ENCODE results near the gene EIF4E3. TPM values are rescaled to one million over a fixed set of nuclear protein-coding genes. Genes with fewer than 3 reads are reported as not detected.

The EIF4E3 gene
- total and polyA plus RNA-seq, 2 of the 13 experiments (the other 11 are each of a cell fraction or from before 2014, with no cell fraction given): 0.07 to 0.15 TPM

DNA sequence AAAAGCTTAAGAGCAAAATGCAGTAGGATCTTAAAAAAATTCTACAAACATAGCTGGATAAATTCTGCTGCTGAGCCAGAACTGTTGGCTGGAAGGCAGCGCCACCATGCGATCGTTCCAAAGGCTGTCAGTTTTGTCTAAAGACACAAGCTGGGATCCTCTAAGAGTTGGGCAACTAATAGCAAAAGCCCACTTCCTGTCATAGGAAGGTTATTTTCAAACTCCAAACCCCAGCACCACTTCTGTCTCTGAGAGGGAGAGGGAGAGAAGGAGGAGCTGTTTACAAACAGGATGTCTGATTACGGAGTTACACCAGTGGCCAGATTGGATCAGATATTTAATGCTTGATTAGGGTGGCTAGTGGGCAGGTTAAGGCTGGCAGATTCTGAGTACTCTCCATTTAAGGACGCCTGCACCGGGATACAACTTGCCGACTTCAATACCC is 44.0 kb downstream of the EIF4E3 start:
- ChIA-PET CTCF (ENCODE audit: low intra/inter-chr PET ratio, low total read pairs) (interaction anchor here (1.0 kb wide), 1 partner anchor 1617 kb away, joined by 3 read pairs; no protein-coding TSS in a partner anchor), POLR2A (no interaction called here)
- Histone ChIP-seq H3K27ac (ENCODE audit: extremely low read length, insufficient read depth, low read length) (no peak overlapping the region), H3K36me3 (replicated peaks in 1 of 2; ENCODE audit: control insufficient read depth in 1 of 2, insufficient read depth in 2 of 2, low read length in 2 of 2) (no peaks in the 10 kb centered on the region), H3K9ac (ENCODE audit: insufficient read depth, low read depth, low read length) (no peak overlapping the region), H3K27me3 (ENCODE audit: control insufficient read depth in 1 of 2, insufficient read depth in 2 of 2, low read length in 2 of 2) (peaks cover 0 to 13% of the 10 kb centered on the region in 2 experiments; a peak in 2 of 5 replicates), H3K9me3 (ENCODE audit: low read length) (no peaks in the 10 kb centered on the region), H3K4me1 (ENCODE audit: insufficient read depth, low read length) (no peaks in the 10 kb centered on the region), H3K79me2 (ENCODE audit: insufficient read depth, low read length) (no peaks in the 10 kb centered on the region), H3K4me2 (ENCODE audit: low read depth, low read length) (no peak overlapping the region), H2AFZ (ENCODE audit: low read length) (no peak overlapping the region), H4K20me1 (ENCODE audit: insufficient read depth, low read length) (no peaks in the 10 kb centered on the region), H3K4me3 (replicated peaks in 1 of 3; ENCODE audit: insufficient read depth in 1 of 3, low read depth in 2 of 3, low read length in 3 of 3) (no peak overlapping the region)
- FAIRE-seq: peak; percentile 81
- peak; percentile 89 for ATAC-seq
- in situ Hi-C loops (cut with HindIII; ENCODE audit: extremely low pct_ligation_motif_present, low pct_unique_long_range_greater_than_20kb): no loop called here
- DNase-seq (ENCODE audit: low spot score): peak; percentile 39
- WGBS (ENCODE audit: low lambda C conversion rate): 2% methylated on average over 7 of the region's 7 CpGs
- intact Hi-C loops (cut with micrococcal nuclease; ENCODE audit: unreplicated experiment): loop anchor here (1.0 kb wide), 1 partner anchor 1150 kb away; no protein-coding TSS in a partner anchor
- no TSS peak for BruUV-seq (replicated peaks)
- TF ChIP-seq, protein P1, sequence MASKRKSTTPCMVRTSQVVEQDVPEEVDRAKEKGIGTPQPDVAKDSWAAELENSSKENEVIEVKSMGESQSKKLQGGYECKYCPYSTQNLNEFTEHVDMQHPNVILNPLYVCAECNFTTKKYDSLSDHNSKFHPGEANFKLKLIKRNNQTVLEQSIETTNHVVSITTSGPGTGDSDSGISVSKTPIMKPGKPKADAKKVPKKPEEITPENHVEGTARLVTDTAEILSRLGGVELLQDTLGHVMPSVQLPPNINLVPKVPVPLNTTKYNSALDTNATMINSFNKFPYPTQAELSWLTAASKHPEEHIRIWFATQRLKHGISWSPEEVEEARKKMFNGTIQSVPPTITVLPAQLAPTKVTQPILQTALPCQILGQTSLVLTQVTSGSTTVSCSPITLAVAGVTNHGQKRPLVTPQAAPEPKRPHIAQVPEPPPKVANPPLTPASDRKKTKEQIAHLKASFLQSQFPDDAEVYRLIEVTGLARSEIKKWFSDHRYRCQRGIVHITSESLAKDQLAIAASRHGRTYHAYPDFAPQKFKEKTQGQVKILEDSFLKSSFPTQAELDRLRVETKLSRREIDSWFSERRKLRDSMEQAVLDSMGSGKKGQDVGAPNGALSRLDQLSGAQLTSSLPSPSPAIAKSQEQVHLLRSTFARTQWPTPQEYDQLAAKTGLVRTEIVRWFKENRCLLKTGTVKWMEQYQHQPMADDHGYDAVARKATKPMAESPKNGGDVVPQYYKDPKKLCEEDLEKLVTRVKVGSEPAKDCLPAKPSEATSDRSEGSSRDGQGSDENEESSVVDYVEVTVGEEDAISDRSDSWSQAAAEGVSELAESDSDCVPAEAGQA (IDR thresholded peaks at IDR 0.05; ENCODE audit: low read depth): no peak
- TF ChIP-seq, protein P1 (CRISPR knock-in tag; IDR thresholded peaks at IDR 0.05; ENCODE audit: borderline replicate concordance): no peak
- TF ChIP-seq GATA4 (IDR thresholded peaks at IDR 0.05; ENCODE audit: borderline replicate concordance, low read depth): no peak
- TF ChIP-seq ZNF44 (CRISPR knock-in tag; IDR thresholded peaks at IDR 0.05): no peak
- TF ChIP-seq PLRG1 (conservative IDR thresholded peaks at IDR 0.05): no peak
- no peak for TF ChIP-seq SRSF1 (optimal IDR thresholded peaks at IDR 0.05; ENCODE audit: low read depth, low read length)
- TF ChIP-seq CEBPB (IDR thresholded peaks at IDR 0.05; ENCODE audit: borderline replicate concordance, low read depth, low read length): 0 out of 2 replicates have a peak, but pooled peaks have one; percentile 11
- TF ChIP-seq CBX2 (IDR thresholded peaks at IDR 0.05; ENCODE audit: low read depth, low read length): no peak
- no peak for TF ChIP-seq CBX2 (CRISPR knock-in tag; IDR thresholded peaks at IDR 0.05; ENCODE audit: low read depth)
- TF ChIP-seq RAD21 (CRISPR knock-in tag; IDR thresholded peaks at IDR 0.05): peak; percentile 55; the same call in 1 of the 2 replicates
- TF ChIP-seq, protein P2, sequence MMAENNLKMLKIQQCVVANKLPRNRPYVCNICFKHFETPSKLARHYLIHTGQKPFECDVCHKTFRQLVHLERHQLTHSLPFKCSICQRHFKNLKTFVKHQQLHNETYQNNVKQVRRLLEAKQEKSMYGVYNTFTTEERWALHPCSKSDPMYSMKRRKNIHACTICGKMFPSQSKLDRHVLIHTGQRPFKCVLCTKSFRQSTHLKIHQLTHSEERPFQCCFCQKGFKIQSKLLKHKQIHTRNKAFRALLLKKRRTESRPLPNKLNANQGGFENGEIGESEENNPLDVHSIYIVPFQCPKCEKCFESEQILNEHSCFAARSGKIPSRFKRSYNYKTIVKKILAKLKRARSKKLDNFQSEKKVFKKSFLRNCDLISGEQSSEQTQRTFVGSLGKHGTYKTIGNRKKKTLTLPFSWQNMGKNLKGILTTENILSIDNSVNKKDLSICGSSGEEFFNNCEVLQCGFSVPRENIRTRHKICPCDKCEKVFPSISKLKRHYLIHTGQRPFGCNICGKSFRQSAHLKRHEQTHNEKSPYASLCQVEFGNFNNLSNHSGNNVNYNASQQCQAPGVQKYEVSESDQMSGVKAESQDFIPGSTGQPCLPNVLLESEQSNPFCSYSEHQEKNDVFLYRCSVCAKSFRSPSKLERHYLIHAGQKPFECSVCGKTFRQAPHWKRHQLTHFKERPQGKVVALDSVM (CRISPR knock-in tag; IDR thresholded peaks at IDR 0.05): no peak
- no peak for TF ChIP-seq ZNF776 (CRISPR knock-in tag; IDR thresholded peaks at IDR 0.05)
- TF ChIP-seq ZNF672 (CRISPR knock-in tag; IDR thresholded peaks at IDR 0.05): no peak
- TF ChIP-seq, protein P3, sequence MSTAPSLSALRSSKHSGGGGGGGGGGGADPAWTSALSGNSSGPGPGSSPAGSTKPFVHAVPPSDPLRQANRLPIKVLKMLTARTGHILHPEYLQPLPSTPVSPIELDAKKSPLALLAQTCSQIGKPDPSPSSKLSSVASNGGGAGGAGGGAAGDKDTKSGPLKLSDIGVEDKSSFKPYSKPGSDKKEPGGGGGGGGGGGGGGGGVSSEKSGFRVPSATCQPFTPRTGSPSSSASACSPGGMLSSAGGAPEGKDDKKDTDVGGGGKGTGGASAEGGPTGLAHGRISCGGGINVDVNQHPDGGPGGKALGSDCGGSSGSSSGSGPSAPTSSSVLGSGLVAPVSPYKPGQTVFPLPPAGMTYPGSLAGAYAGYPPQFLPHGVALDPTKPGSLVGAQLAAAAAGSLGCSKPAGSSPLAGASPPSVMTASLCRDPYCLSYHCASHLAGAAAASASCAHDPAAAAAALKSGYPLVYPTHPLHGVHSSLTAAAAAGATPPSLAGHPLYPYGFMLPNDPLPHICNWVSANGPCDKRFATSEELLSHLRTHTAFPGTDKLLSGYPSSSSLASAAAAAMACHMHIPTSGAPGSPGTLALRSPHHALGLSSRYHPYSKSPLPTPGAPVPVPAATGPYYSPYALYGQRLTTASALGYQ (CRISPR knock-in tag; IDR thresholded peaks at IDR 0.05): no peak
- TF ChIP-seq PHF8 (CRISPR knock-in tag; IDR thresholded peaks at IDR 0.05): no peak
- TF ChIP-seq CC2D1A (CRISPR knock-in tag; IDR thresholded peaks at IDR 0.05): no peak
- TF ChIP-seq STAG1 (CRISPR knock-in tag; IDR thresholded peaks at IDR 0.05): peak; percentile 82
- no peak for TF ChIP-seq NFE2 (CRISPR knock-in tag; IDR thresholded peaks at IDR 0.05)

Data from HepG2 (cell line).